Measurements from ENCODE around the gene SUDS3.

Gene SUDS3

DNA sequence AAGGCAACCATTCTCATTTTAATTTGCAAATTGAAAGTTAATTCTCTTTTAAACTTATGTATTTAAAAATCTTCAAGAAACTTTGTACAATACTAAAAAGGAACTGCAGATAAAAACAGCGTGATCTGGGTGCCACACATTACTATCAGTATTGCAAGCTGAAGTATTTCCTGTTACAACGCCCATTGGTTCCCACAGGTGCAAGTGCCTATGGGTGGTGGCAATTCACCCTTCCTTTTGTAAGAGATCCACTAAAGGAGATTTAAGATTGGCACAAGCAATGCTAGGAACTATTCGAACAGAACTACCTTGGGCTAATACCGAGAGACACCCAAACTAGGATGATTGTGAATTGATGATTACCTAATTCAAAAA is 16.8 kb upstream of the SUDS3 start:
- DNase-seq (ENCODE audit: low spot score), result no peak
- TF ChIP-seq, protein P1, sequence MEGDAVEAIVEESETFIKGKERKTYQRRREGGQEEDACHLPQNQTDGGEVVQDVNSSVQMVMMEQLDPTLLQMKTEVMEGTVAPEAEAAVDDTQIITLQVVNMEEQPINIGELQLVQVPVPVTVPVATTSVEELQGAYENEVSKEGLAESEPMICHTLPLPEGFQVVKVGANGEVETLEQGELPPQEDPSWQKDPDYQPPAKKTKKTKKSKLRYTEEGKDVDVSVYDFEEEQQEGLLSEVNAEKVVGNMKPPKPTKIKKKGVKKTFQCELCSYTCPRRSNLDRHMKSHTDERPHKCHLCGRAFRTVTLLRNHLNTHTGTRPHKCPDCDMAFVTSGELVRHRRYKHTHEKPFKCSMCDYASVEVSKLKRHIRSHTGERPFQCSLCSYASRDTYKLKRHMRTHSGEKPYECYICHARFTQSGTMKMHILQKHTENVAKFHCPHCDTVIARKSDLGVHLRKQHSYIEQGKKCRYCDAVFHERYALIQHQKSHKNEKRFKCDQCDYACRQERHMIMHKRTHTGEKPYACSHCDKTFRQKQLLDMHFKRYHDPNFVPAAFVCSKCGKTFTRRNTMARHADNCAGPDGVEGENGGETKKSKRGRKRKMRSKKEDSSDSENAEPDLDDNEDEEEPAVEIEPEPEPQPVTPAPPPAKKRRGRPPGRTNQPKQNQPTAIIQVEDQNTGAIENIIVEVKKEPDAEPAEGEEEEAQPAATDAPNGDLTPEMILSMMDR (IDR thresholded peaks at IDR 0.05; ENCODE audit: extremely low read depth, insufficient read depth, missing control alignments), result no peak
- in situ Hi-C loops (cut with MboI; ENCODE audit: low pct_unique_long_range_greater_than_20kb, low sequenced_read_pairs, unreplicated experiment), result loop anchor here (10.0 kb wide), 1 partner anchor 175 kb away; no protein-coding TSS in a partner anchor

DNA sequence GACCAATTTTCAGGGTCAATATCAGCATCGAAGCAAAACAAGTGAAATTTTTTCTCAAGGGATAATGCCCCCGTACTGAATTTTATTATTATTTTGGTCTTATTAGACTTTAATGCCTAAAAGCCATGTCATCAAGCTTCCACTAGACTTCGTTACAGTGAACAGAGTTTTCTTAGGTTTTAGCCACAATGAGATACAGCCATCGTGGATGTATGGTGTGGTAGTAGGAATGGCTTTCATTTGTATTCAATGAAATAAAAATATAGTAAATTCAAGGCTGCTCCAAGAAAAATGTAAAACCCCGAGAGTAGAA is 15.3 kb upstream of the SUDS3 start:
- TF ChIP-seq, protein P1 (IDR thresholded peaks at IDR 0.05; ENCODE audit: extremely low read depth, insufficient read depth, missing control alignments), result no peak
- no peak for DNase-seq (ENCODE audit: low spot score)
- in situ Hi-C loops (cut with MboI; ENCODE audit: low pct_unique_long_range_greater_than_20kb, low sequenced_read_pairs, unreplicated experiment), result no loop called here

DNA sequence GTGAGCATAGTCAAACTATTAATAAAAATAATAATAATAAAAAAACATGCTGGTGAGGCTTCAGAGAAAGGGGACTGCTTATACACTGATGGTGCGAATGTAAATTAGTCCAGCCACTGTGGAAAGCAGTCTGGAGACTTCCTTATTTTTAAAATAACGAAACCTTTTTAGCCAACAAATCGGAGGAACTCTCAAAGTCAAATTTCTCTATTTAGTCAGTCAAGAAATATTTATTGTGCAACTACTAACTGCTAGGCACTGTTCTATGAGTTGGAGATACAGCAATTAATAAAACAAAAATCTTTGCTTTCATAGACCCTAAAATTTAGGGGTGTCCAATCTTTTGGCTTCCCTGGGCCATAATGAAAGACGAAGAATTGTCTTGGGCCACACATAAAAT is 14.5 kb upstream of the SUDS3 start:
- in situ Hi-C loops (cut with MboI; ENCODE audit: low pct_unique_long_range_greater_than_20kb, low sequenced_read_pairs, unreplicated experiment), result no loop called here
- TF ChIP-seq, protein P1 (IDR thresholded peaks at IDR 0.05; ENCODE audit: extremely low read depth, insufficient read depth, missing control alignments), result no peak
- no peak for DNase-seq (ENCODE audit: low spot score)

DNA sequence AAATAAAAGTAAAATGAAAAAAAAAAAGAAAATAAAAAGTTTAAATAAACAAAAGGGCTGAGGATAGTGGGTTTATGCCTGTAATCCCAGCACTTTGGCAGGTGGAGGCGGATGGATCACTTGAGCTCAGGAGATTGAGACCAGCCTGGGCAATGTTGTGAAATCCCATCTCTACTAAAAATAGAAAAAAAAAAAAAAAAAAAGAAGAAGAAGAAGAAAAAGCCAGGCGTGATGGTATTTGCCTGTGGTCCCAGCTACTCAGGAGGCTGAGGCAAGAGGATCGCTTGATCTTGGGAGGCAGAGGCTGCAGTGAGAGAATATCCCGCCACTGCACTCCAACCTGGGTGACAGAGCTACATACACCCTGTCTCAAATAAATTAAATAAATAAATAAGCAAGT is 7.5 kb upstream of the SUDS3 start:
- in situ Hi-C loops (cut with MboI; ENCODE audit: low pct_unique_long_range_greater_than_20kb, low sequenced_read_pairs, unreplicated experiment), result no loop called here
- TF ChIP-seq, protein P1 (IDR thresholded peaks at IDR 0.05; ENCODE audit: extremely low read depth, insufficient read depth, missing control alignments), result no peak
- DNase-seq (ENCODE audit: low spot score), result no peak

DNA sequence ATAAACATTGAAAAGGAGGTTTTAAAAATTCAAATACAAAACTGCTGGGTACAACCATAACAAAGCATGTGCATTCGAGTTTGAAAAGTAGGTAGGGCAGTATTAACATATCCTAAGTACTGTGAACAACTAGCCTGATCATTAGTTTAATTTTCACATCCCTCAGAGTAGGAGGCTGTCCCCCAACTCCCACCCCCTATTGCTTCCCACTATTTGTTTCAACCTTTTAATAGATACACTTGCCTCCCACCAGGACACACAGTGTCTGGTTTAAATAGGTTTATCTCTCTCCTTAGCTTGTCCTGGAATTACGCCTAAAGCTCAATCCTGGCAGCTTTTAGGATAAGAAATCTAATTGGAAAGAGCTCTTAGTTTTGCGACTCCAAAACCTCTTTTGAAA is 5.8 kb upstream of the SUDS3 start:
- in situ Hi-C loops (cut with MboI; ENCODE audit: low pct_unique_long_range_greater_than_20kb, low sequenced_read_pairs, unreplicated experiment), result no loop called here
- DNase-seq (ENCODE audit: low spot score), result no peak
- TF ChIP-seq, protein P1 (IDR thresholded peaks at IDR 0.05; ENCODE audit: extremely low read depth, insufficient read depth, missing control alignments), result no peak

DNA sequence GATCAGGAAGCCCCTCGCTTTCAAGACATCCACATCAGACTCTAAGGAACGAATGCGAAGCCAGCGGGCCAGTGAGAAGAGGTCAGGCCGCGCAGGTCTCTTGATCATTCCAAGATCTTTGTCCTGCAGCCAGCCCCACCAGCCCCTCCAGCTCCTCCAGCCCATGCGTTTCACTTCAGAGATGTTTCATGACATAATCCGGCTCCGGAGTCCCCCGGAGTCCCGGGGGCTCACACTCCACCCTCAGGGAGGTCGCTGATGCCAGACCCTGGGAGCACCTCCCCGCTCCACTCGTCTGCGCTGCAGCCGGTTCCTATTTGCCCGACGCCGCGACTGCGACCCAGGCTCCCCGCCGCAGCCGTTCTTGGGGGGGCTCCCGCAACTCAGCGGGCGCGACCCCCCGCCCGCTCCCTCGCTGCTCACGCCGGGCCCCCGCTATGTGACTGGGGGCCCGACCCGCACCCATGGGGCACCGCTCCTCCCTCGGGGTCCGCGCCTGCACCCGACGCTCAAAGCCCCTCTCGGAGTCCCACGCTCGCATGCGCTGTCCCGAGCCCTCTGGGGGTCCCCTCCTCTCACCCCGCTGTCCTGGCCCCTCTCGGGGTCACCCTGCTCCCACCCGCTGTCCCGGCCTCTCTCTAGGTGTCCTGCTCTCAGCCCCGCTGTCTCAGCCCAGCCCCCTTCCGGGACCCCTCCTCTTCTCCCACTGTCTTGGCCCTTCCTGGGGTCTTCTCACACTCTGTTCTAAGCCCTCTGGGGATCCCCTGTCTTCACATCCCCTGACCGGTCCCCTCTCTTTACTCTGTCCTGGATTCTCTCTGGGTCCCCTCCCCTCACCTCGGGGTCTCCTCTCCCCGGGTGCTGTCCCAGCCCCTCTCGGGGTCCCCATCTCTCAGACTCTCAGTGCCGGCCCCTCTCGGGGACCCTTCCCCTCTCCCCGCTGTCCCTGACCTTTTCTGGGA is 4.8 kb upstream of the SUDS3 start:
- TF ChIP-seq, protein P1 (IDR thresholded peaks at IDR 0.05; ENCODE audit: extremely low read depth, insufficient read depth, missing control alignments), result no peak
- DNase-seq (ENCODE audit: low spot score), result peak; percentile 34
- in situ Hi-C loops (cut with MboI; ENCODE audit: low pct_unique_long_range_greater_than_20kb, low sequenced_read_pairs, unreplicated experiment), result no loop called here
